ENCODE measurements around the gene MOB2.

GRCh38 chr11:1473011-1473628 is 13.5 kb downstream of the MOB2 start:
- TF ChIP-seq, protein P1, sequence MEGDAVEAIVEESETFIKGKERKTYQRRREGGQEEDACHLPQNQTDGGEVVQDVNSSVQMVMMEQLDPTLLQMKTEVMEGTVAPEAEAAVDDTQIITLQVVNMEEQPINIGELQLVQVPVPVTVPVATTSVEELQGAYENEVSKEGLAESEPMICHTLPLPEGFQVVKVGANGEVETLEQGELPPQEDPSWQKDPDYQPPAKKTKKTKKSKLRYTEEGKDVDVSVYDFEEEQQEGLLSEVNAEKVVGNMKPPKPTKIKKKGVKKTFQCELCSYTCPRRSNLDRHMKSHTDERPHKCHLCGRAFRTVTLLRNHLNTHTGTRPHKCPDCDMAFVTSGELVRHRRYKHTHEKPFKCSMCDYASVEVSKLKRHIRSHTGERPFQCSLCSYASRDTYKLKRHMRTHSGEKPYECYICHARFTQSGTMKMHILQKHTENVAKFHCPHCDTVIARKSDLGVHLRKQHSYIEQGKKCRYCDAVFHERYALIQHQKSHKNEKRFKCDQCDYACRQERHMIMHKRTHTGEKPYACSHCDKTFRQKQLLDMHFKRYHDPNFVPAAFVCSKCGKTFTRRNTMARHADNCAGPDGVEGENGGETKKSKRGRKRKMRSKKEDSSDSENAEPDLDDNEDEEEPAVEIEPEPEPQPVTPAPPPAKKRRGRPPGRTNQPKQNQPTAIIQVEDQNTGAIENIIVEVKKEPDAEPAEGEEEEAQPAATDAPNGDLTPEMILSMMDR (conservative IDR thresholded peaks at IDR 0.05 in 1 of 2, IDR thresholded peaks at IDR 0.05 in 1 of 2; ENCODE audit: low read depth in 1 of 2, low read length in 2 of 2) = no peak
- TF ChIP-seq EZH2 (IDR thresholded peaks at IDR 0.05; ENCODE audit: low read length, missing control alignments) = no peak
